Measurements from ENCODE around the gene SMAD6. TPM values are rescaled to one million over a fixed set of nuclear protein-coding genes. Genes with fewer than 3 reads are reported as not detected.
"Not testable (repeated sequence)": the region's sequence is repeated elsewhere in the genome, so short reads cannot be mapped to it uniquely, and the experiment has no call there.

The SMAD6 gene
- total RNA-seq, 1 donor from 2014 or later, result 1.9 TPM

DNA sequence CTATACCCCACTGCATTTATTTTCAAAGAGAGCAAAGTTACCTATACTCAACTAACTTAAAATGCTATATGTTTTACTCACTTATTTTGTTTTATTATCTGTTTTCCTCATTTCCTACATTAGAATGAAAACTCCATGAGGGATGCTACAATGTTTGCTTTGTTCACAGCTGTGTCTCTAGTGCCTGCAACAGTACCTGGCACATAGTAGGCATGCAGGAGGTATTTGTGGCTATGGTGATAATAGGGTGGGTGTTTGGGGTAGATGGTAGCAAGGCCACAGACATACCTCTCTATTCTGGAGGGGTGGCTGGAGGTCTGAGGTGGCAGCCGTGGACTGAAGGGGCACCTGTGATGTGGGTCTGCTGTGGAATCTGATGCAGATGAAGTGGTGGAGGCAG is 24.7 kb upstream of the SMAD6 start:
- no peak for DNase-seq

DNA sequence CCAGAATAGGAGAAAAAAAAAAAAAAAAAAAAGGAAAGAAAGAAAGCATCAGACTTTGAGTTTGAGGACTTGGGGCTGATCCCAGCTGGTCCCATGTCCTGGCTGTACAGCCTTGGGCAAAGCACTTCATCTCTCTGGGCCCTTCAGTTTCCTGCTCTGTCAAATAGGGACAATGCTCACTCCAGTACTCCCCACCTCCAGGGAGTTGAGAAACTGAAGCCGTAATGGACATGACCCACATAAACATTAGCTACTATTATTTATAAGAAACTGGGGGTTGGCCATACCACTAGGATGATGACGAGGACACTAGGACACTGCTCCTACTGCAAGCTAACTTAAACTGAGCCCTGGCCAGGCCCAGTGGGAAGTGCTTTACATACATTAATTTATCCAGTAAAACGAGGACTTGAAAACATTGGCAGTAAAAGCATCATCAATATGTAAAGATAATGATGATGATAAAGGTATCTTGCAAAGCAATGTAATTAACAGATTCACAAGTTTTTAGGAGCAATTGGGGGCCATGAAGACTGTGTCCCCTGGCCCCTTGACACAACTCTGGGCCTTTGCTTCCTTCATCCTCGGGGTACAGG is 22.9 kb upstream of the SMAD6 start:
- no peak for DNase-seq

DNA sequence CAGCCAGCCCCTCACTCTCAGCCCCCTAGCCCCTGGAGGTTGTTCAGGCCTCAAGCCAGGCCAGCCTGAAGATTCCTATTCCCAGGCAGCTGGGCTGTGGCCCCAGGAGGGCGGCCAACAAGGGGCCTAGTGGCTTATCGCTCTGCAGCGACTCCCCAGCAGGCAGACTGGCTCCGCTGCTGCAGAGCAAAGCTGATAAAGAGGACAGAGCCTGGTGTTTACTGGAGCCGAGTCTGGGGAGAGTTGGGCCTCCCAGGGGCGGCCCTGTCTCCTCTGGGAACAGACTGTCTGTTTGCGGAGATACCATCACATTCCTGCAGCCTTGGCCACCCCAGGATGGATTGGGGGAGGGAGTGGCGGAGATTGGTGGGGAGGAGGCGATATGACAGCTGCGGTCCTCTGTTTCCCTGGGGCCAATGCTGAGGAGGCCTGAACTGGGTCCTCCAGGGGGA is 22.4 kb upstream of the SMAD6 start:
- DNase-seq, result no peak

DNA sequence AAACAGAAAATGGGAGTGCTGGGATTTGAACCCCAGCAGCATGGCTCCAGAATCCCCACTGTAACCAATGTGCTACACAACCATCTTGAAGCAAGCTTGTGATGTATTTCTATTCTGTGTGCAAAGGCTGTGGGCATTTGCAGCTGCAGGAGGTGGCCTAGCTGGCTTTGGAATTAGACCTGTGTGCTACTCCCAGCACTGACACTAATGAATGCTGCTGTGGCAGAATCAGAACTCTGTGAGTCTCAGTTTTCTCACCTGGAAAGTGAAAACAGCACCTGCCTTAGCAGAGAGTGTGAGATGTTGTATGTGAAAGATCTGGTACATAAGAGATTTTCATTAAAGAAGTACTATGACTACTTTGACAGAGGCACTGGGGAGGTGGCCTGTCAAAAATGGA is 21.5 kb upstream of the SMAD6 start:
- no peak for DNase-seq

DNA sequence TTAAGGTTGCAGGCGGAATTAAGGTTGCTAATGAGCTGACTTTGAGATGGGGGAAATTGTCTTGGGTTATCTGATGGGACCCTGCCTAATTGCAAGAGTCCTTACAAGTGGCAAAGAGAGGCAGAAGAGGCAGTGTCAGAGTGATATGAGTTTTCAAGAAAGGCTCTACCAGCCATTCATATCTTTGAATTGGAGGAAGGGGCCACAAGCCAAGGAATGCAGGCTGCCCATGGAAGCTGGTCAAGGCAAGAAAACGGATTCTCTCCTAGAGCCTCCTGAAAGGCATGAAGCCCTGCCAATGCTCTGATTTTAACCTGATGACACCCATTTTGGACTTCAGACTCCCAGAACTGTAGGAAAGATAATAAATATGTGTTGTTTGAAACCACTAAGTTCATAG is 20.6 kb upstream of the SMAD6 start:
- no peak for DNase-seq

DNA sequence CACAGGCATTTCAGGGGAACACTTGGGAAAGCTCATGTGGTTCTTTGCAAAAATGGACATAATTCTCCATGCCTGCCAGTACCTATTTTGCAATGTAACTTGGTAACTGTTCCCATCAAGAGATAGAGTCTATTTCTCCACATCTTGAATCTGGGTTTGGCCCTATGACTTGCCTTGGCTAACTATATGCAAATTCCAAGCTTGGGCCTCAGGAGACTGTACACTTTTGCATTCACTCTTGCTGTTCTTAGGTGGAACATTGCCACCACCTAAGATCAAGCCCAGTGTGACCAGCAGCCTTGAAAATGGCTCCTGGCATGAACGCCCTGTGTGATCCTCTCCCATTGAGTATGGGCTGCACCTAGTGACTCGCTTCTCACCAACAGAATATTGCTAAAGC is 19.8 kb upstream of the SMAD6 start:
- no peak for DNase-seq

DNA sequence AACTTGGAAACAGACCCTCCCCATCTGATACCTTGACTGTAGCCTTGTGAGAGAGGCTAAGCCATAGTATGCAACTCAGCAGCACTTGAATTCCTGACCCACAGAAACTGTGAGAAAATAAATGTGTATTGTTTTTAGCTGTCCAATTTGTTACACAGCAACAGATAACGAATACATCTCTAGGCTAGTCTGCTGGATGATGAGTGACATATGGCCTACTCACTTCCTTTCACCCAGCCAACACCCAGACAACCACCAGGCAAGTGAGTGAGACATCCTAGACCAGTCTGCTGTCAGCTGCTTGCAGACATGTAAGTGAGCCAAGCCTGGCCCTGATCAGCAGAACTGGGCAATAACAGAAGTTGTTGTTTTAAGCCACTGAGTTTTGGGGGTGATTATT is 19.2 kb upstream of the SMAD6 start:
- DNase-seq, result no peak

DNA sequence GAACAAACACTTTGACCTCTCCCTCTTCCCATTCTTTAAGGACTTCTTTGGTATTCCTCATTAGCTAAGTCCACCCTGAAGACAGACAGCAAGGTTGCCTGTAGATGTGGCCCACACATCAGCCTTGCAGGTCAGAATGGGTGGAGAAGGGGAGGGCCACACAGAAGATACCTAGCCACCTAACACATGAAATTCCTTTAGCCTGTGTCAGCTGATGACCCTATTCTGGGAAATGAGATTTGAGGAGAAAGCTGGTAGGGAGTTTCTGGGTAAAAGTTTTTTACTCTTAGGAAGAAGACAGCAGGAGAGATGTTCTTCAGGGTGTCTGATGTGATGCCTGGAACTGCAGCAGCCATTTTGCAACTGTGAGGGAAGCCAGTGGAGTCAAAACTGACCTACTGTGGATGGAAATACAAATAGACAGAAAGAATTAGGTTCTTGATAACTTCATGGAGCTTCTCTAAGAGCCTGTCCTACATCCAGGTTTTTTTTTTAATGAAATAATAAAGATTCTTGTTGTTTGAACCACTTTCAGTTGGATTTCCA is 17.8 kb upstream of the SMAD6 start:
- no peak for DNase-seq

DNA sequence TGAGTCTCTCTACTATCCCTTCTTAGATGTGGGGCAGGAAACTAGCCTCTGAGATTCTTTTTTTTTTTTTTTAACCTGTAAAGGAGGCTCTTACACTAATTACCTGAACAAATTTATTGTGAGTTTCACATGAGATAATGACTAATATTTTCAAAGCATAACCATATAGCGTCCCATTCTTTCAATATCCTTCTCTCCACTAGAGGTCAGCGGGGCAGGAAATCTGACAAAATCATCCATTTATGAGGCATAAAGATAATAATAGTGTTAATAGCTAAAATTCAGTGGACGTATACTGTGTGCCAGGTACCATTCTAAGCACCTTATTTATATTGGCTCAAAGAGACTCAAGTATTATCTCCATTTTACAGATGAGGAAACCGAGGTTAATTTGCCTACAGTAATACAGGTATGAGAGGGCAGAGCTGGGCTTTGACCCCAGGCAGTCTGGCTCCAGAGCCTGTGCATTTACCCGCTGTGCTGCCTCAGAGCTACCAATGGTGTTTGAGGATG is 16.3 kb upstream of the SMAD6 start:
- no peak for DNase-seq

DNA sequence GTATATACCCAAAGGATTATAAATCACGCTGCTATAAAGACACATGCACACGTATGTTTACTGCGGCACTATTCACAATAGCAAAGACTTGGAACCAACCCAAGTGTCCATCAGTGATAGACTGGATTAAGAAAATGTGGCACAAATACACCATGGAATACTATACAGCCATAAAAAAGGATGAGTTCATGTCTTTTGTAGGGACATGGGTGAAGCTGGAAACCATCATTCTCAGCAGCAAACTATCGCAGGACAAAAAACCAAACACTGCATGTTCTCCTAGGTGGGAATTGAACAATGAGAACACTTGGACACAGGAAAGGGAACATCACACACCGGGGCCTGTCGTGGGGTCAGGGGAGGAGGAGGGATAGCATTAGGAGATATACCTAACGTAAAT is 11.1 kb upstream of the SMAD6 start:
- DNase-seq, result not testable (repeated sequence)

DNA sequence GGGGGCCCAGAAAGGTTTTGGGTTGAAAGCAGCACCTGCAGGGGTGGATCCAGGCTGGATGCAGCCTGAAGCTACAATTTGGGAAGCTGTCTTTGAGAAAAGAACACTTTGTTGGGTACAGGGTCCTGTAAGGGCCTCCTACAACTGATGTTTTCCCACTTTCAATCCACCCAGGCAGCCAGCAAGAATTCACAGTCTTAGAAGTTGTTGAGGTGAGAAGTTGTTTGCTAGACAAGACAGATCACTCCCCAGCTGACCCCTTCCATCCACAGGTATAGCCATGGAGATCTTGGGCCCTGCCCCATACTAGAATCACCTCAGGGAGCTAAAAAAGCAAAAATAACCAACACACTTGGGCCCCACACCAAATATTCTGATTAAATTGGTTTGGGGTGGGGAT is 10.3 kb upstream of the SMAD6 start:
- DNase-seq, result no peak

DNA sequence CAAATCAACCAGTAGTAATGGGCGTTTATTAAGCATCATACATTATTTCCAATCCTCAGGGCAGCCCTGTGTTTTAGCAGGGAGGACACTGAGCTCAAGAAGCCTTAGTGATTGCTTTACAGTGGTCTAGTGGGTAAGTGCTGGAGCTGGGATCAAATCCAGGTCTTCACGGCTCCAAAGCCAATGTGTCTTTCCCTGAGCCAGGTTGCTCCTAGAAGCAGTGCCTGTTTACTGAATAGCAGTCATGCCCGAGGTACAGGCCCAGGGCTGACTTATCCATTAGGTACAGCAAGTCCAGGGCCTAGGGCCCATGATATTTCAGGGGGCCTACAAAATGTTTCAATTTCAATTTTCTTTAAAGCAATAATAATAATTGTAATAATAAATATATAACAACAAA is 9.6 kb upstream of the SMAD6 start:
- no peak for DNase-seq

DNA sequence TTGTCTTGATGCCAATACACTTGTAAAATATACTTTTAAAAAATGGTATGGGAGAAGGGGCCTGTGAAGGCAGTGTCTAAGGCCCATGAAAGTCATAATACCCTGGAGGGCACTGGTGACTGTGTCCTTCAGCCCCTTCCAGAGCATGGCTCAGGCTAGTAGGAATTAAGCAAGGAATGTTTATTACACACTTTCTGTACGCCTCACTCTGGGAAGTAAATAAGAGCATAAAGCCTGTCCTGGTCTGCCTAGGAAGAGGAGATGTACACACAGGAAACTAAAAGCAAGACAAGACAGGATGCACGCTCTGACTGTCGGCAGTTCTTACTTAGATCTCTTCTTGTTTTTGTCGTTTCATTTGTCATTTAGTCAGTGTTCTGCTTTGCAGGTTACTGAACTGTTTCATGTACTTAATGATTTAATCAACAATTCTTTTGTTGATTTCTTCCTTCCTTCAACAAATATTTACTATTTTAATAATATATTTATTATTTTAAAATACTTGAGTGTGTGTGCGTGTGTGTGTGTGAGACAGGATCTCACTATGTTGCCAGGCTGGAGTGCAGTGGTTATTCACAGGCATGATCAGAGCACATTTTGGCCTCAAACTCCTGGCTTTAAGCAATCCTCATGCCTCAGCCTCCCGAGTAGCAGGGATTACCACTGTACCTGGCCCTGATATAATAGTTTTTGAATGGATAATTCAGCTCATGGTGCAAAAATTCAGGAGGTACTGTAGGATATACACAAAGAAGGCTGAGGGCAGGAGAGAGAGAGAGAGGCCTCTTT is 9.0 kb upstream of the SMAD6 start:
- DNase-seq, result no peak

DNA sequence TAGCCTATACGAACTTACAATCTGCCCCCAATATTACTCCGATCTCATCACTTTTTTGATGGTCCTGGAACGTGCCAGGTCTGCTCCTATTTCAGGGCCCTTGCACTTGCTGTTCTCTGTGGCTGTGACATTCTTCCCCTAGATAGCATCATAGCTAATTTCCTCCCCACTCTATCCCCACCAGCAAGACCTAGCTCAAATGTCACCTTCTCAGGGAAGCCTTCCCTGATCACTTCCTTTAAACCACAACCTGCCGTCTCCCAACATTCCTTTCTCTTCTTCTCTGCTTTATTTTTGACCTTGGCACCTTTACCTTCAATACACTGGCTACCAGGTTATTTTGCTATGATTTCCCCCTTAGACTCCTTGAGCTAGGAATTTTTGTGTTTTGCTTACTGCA is 5.3 kb upstream of the SMAD6 start:
- no peak for DNase-seq

DNA sequence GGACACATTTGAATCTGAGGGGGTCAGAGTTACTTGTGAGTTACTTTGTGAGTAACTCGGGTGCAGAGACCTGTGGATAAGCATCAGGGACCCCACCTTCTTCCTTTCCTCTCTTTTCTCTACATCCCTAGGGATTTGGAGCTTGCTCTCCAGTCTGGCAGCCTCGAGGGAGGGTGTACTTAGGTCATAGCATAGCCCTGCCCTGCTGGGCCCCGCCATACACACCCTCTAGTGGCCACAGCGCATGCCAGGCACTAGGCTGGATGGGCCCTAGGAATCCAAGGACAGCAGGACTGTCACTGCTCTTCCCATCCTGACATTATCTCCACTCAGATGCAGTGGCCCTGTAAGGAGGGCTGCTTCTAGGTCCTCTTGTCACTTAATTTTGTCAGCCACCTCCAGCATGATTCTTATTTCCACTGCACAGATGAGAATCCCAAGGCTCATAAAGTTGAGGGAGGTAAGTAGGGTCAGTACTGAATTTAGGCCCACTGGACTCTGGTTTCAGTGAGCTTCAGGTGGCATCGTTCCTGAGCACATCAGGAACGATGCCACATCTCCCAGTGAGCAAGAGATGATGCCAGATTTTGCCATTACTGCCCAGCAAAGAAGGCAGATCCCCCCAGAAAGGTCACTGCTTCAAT is 3.6 kb upstream of the SMAD6 start:
- no peak for DNase-seq

DNA sequence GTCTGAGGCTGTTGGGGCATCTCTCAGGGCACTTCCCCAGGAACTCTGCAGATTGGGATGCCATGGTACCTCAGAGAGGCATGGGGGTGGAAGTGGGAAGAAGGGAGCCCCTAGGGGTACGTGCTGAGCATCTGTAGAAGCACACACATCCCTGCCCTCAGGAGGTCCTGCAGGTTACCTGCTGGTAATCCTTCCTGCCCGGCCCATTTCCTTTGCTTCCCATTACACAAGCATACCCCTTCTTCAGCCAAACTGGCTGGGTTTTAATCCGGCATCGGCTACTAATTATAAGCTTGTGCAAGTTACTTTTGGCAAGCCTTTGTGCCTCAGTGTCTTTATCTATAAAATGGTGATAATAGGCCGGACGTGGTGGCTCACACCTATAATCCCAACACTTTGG is 3.1 kb upstream of the SMAD6 start:
- DNase-seq, result no peak

DNA sequence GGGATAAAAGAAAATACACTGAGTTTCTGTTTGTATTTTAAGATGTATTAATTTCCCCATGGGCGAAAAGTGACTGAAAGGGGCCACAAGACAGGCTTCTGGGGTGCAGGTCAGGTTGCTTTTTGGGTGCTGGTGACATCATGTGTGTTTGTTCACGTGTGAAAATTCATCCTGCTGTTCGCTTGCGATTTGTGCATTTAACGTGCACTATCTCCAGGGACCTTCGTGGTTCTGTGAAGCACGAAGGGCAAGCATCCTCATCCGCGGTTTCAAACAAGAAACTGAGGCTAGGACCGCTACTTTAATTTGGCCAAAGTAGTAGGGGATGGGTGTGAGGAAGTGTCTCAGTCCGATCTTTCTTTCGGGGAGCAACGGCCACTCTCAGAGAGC is 1.6 kb upstream of the SMAD6 start:
- DNase-seq, result no peak

DNA sequence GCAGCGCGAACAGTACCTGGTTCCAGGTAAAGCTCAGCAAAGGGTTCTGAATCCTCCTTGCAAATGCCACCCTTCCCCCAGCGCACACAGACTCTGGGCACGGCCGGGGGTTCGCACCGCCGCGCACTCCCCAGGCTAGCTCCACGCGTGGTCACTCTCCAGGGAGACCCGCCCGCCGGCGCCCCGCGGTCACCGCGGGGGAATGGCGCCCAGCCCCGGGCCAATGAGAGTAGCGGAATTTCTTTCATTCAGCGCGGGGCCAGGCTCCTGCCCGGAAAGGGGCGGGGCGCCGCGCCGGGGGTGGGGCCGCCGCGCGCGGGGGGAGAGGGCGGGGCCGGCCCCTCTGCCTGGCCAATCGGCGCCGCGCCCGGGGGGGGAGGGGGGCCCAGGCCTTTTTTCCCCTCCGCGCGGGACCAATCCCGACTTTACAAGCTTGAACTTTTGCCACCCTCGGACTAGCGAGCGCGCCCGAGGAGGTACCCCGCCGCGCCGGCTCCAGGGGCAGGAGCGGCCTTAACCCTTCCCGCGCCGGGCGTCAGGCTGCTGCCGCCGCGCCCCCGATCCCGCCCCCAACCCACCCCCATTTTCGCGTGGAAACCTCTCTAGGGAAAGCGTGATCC is 1.1 kb upstream of the SMAD6 start:
- DNase-seq, result peak; percentile 65

DNA sequence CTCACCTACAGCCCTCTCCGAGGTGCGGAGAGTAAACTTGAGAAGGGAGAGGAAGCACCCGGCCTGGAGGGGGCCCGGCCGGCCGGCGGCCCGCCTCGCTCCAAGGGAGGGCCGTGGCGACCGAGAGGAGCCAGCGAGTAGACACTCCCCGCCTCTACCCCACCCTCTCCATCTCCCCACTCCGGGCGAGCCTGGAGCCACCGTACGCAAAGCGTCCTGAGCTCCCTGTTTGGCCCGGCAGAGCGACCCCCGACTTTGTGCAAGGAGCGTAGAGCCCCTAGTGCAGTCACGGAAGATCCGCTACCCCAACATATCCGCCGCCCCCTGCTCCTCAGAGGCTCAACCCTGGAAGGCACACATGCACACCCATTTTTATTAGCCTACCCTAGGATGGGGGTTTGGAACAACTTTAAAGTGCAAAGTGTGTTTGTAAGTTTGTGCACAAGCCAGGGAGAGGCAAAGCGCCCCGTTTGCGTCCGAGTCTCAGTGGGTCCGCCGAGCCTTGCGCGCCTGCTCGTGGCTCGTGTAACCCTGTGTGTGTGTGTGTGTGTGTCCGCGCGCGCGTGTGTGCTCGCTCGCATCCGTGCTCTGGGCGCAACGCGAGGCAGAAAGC is 508 bp upstream of the SMAD6 start:
- DNase-seq, result no peak

DNA sequence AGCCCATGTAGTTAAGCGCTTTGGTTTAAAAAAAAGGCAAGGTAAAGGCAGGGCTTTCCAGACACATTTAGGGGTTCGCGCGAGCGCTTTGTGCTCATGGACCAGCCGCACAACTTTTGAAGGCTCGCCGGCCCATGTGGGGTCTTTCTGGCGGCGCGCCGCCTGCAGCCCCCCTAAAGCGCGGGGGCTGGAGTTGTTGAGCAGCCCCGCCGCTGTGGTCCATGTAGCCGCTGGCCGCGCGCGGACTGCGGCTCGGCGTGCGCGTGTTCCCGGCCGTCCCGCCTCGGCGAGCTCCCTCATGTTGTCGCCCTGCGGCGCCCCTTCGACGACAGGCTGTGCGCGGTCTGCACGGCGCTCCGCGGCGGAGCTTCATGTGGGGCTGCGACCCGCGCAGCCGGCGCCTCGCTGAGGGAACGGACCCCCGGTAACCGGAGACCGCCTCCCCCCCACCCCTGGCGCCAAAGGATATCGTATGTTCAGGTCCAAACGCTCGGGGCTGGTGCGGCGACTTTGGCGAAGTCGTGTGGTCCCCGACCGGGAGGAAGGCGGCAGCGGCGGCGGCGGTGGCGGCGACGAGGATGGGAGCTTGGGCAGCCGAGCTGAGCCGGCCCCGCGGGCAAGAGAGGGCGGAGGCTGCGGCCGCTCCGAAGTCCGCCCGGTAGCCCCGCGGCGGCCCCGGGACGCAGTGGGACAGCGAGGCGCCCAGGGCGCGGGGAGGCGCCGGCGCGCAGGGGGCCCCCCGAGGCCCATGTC is 927 bp downstream of the SMAD6 start:
- no peak for DNase-seq

DNA sequence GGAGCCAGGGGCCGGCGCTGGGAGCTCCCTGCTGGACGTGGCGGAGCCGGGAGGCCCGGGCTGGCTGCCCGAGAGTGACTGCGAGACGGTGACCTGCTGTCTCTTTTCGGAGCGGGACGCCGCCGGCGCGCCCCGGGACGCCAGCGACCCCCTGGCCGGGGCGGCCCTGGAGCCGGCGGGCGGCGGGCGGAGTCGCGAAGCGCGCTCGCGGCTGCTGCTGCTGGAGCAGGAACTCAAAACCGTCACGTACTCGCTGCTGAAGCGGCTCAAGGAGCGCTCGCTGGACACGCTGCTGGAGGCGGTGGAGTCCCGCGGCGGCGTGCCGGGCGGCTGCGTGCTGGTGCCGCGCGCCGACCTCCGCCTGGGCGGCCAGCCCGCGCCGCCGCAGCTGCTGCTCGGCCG is 1.5 kb downstream of the SMAD6 start:
- no peak for DNase-seq
